NCI-H82 (cell line): ENCODE measurements around the gene TBX5.

Experiments
- DNase-seq: peaks from one replicate; lab custom pipeline; 2025; lab: John Stamatoyannopoulos, UW

The TBX5 gene

DNA sequence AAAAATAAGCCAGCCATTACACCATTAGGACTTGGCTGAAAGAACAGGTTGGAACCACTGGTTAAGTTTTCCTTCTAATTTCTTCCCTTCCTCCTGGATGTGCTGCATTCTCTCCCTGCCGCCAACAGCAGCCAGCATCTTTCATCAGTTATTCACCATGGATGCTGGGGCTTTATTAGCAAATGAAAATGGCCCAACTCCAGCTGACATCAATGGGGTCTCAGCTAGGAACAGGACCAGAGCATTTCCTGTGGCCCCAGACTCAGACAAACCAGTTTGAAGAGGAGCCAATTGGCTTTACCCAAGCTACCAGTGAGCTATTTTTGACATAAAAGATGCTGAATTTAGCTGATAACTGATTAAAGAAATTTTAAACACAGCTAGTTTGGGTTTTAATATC is 26.0 kb upstream of the TBX5 start:
- no peak for DNase-seq

DNA sequence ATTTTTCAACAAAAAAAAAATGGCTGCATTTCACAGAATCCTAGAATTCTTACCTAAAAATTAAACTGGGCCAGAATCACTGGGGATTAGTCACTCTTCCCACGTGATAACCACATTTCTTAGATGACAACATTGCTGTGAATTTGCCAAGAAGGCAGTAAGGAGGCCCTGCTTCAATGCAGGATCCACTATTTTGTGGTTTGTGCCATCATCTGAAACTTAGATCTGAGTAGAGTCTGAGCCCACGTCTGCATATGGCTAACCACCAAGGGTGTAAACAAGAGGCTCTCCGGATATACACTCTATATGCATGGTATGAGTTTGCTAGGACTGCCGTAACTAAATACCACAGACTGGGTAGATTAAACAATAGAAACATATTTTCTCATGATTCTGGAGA is 24.4 kb upstream of the TBX5 start:
- no peak for DNase-seq

DNA sequence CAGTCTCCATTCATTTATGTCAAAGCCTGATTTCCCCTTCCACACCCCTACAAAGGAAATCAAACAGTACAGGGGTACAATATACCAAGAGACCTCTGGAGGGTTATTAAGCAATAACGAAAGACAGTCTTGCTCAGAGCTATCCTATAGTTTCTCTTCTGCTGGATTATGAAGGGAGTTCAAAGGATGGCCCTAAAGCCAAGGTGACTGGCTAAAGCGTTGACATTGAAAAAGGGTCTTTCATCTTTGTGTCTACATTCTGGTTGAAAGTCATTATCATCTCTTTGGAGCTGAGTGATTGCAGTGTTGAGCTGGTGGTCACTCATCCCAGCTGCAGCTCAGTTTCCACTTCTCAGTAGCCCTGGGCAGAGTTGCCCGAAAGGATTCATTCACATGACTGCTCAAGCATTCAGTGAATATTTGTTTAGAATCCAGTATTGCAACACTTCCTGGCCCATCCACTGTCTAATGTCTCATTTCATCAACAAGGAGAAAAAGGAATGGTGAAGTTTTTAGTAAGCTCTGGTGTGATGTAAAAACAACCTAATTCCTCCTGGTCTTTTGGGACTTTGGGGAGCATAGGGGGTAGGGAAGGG is 19.2 kb upstream of the TBX5 start:
- DNase-seq, result no peak

DNA sequence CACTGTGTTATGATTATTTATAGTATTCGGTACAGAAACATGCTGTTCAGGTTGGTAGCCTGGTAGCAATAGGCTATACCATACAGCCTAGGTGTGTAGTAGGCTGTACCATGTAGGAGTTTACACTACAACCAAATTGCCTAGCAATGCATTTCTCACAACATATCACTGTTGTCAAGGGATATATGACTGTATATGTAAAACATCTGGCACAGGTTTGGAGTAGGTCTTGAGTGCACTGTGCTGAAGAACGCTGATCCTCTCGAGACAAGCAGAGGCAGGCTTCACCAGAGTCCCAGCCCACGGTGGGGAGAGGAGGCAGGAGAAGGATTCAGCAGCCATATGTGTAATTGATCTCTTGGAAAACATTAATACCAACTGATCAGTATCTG is 15.0 kb upstream of the TBX5 start:
- DNase-seq, result no peak

DNA sequence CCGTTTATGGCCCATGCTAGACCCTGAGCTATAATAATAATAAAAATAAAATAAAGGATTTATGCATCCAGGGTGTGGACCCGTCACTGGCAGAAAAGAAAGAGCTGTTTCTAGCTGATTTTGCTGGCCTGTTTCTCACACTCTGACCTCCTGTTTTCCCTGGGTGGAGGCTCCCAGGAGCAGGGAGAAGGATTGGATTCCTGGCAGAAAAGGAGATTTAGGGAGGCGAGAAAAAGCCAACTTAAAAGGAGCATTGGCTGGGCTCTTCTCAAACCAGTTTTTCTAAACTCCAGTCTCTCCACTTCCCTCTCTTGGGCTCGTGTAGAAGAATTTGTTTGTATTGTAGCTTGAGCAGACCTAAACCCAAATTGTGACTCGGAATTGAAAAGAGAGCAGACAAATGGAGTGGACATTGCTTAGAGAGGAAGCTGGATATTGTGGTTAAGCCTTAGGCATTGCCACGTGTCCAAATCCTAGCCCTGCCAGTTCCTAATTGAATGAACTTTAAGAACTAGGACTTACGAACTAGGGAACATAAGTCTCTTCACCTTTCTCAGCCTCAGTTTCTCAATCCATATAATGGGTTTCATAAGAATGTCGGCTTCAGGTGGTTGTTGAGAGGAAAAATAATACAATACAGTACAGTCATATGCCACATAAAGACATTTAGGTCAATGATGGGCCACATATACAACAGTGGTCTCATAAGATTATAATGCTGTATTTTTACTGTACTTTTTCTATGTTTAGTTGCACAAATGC is 14.4 kb upstream of the TBX5 start:
- no peak for DNase-seq

DNA sequence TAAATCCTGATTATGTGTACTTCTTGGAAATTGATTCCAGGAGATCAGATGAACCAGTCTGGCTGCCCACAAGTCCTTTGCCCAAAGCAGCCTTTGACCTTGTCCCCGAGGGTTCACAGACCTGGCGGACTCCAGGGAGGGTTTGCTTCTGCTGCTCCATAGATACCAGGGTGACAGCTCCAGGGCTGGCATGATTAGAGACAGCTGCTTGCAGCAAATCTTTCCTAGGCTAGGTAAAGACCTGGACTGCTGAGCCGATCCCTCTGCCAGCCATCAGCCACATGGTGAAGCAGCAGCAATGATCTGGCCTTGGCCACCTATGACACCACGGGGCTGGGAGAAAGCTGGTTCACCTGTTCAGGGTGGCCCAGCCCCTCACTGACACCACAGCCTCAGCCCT is 10.1 kb upstream of the TBX5 start:
- no peak for DNase-seq

DNA sequence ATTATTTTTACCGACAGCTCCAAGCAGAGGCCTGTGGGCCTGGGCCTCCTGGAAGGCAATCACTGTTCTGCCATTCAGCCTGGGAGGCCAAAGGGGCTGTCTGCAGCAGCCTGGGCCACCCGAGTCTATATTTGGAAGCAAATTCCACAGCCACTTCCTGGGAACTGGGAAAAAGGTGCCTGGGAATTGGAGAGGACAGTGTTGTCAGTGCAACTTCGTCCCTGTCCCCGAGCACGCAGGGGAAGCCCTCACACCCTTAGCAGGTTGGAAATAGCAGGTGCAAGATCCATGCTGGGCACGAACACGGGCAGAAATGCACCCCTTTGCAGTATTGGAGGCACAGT is 9.6 kb upstream of the TBX5 start:
- DNase-seq, result no peak

DNA sequence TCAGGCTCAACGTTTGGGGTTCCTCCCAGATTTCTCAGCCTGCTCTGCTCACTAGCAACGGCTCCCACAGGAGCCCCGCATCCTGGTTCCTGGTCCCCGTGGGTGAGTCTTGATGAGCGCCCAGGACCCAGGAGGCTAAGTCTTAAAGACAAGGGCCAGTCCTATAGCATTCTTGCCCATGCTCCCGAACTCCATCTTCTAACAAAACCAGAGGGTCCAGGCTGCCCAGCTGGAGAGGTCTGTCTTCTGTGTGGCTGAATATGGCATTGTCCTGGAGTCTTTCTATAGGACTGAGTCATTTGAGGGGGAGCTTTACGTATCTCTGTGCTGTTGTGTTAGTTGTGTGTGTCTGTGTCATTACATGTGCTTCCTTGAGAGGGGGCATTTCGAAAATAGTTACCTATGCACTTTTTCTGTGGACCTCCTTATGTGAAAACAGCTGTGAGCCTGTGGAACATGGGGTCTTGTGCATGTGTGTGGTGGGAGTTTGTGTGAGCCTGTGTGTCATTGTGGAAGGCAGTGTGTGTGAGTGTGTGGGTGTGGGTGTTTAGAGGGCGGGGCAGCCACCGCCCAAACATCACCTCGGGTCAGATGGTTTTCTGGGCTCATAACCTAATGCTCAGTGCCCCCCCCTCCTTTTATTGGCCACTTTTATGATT is 9.1 kb upstream of the TBX5 start:
- no peak for DNase-seq

DNA sequence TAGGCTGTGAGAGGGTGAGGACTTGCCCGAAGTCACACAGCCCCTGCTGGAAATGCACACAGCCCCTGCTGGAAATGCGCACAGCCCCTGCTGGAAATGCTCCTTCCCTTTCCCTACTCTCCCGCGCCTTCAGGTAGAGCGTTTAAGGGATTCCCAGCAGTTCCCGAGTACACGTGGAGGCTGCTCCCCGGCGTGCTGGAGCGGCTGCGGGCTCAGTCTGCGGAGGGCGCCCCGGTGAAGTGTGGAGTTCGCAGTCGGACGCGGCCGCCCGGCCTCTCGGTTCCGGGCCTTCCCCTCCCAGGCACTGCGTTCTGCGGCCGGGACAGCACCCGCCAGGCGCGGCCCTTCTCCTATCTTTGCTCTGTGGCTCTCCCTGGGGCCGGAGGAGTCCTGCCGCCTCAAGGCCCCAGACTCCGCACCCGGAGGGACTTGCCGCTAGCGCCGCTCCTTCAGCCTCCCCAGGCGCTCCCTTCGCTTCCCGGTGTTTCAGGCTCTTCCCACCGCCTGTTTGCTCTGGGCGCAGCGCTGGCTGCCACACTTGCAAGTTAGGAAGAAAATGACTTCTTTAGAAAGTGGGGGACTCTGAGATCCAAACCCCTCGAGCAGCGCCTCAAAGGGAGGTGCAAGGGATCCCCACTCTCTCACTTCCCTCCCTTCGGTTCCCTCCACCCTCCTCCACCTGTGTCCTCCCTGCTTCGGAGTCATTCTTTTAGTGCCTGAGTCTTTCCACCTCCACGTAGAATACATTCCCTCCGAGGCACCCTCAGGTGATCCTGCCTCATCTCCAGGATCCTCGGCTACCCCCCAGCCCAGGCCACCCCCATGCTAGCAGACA is 8.3 kb upstream of the TBX5 start:
- no peak for DNase-seq

DNA sequence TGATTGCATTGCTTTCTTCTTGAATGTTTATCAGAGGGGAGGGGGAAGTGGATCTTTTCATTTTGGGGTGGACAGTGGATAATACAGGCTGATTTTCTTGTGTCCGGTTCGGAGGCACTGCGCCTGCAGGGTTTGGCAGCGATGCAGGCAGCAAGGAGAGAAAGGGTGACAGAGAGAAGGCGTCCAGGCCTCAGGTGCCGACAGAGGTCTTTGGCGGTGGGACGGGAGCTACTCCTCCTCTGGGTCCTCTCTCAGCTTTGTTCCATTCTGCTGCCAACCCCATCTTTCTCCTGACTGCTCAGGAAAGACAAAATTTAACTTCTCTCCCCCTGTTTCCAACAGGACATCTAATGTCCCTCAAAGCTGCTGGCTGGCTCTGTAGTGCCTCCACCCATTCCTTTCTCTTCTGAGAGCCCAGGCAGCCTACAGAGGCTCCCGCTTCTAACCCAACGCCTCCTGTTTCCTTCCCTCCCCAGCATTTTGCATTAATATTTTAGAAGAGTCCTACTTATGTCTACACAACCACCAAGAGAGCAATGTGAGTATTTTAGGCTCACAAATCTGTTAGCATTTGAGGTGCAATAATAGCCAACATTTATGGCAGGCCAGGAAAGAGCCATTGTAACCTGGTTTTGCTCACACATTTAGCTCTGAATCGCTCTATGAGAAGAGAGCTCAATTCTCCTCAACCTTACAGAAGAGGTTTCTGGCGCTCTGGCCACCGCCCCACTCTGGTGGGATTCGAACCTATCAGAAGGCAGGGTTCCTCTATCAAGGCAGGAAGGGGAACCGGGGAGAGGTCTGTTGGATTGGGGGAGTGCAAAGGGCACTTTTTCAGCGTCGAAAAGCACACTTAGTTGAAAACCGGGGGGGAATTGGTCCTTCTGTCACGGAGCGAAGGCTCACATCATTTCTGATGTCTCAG is 7.1 kb upstream of the TBX5 start:
- DNase-seq, result no peak

DNA sequence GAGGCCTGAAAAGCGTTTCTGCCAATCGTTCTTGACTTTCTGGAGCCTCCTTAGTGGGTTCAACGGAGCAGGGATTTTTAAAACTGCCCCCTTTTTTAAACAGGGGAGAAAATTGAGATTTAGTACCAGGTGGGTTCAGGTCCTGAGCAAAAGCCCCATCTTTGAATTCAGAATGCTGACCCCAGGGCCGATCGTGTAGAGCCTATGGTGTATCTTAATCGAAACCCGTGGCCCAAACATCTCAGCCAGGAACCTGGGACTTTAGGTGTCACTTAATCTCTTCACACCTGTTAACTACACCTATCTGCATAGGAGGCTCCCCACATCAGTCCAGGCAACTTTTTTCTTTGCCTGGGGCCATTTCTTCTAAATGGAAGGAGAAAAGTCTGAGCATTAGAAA is 6.4 kb upstream of the TBX5 start:
- DNase-seq, result no peak

DNA sequence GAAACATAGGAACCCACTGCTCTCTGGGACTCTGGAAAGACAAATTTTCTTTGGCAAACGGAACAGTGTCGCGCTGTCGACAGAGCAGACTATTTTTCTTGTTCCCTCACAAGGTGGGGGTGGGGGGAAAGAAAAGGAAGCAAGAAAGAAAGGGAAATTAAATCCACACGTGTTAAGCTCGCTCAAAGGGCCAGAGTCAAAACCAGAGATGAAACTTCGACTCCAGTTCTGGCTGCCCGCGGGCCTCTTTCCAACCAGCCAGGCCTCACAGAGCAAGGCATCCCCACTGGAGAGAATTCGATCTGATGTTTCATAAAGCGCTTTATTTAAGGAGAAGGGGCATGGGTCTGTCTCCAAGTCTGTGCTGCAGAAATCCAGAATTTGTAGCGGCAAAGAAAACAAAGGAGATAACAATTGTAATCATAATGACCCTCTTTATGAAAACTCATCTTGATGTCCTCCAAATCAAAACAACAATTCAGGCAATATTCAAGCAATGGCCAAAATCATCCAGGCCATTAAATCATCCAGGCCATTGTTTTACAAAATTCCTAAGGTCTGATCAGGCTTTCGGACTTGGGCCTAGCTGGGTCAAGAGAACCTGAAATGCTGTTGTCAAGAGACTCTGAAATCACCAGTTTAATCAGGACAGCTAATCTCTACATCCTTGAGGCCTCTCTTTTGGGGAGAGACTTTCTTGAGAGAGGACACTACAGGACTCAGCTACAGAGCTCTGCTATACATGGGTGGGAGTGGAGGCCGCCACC is 5.3 kb upstream of the TBX5 start:
- DNase-seq, result no peak

DNA sequence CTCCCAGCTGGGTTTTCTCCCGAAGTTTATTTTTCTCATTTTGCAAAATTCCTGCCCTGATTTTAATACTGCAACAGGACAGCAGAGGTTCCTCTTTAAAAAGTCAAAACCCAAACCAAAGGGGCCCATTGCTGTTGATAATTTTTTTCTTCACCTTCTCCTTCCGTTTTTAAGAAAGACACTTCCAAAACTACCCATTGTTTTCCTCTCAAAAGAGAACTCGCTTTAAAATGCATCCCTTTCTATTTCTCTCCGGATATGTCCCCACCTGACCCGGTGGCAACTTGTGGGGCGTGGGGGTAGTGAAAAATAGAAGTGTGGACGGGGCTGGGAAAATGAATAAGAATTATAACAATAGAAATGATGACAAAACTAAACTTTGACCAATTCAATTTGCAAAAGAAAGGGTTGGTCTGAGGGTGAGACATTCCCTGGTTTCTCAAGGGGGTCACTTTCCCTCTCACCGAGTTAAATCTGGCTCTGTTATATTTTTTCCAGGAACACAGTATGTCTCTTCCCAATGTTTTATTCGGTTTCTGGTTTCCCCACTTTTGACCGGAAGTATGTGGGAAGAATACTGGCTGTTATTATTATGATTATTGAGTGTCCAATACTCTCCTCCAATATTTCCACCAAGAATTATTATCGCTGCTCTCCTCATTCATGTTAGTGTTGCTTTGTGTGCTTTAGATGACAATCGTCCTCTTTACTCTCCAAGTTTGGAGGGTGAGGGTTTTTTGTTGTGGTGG is 4.1 kb upstream of the TBX5 start:
- no peak for DNase-seq

DNA sequence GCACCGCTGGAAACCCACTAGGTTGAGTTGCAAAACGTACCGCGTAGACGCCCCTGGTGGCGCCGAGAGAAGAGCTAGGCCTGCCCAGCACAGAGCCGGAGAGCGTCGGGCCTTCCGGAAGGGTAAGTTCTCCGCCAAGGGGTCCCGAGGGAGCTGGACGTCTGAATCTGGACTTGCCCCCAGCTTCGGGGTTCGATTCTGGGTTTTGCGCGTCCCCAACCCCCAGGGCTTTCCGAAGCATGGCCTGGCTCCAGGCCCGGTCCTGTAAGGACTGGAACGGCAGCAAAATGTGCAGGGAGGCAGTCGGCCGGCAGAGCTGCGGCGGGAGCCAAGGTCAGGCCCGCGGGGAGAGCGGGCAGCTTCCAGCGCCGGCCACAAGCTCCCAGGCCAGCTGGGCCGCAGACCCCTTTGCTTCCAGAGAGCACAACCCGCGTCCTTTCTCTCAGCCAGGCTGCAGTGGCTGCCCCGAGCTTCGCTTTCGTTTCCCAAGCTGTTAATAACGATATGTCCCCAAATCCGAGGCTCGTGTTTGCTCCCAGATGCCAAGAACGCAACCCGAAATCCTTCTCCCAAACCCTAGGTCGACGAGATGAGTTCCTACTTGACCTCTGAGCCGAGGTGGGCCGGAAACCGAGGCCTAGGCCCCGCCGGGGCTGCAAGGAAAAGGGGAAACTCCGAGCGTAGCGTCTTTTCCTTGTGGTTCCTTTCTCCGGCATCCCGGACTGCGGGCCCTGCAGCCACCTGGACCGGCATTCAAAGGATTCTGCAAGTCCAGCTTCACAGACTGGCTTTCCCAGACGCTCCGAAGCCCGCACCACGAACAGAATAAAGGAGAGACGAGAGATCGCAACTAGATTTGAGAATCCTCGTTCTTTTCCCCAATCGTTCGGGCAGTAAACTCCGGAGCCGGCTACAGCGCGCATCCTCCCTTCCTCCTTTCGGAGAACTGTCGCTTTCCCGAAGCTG is 3.2 kb upstream of the TBX5 start:
- DNase-seq, result no peak

DNA sequence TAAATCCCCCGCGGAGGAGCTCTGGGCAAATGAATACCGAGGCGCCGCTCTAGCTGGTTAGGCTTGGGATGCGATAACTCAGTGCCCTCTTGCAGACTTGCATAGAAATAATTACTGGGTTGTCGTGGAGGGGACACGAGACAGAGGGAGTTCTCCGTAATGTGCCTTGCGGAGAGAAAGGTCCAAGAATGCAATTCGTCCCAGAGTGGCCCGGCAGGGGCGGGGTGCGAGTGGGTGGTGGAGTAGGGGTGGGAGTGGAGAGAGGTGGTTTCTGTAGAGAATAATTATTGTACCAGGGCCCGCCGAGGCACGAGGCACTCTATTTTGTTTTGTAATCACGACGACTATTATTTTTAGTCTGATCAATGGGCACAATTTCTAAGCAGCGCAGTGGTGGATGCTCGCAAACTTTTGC is 2.5 kb upstream of the TBX5 start:
- no peak for DNase-seq

DNA sequence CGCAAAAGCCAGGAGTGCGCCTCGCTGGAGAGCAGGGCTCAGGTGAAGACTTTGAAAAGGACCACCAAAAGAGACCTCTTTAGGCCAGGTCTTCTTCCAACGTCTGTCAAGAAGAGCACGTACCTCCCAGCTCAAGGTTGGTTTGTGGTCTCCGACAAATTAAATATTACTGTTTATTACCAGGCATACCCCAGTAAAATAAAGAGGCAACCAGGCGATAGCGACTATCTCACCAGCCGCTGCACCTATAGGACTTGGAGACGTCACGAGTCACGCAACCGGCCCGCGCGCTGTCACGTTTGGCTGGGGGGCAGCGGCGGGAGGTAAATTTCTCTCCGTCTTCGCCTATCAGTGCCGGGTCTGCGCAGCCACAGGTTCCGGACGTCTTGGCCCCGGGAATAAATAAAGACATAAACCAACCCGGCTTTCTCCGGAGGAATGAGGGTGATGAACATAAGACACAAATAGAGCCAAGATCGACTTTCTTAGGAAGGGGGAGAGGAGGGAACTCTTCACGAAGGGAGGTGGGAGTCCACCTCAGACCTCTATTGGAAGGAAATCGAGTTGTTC is 2.0 kb upstream of the TBX5 start:
- no peak for DNase-seq

DNA sequence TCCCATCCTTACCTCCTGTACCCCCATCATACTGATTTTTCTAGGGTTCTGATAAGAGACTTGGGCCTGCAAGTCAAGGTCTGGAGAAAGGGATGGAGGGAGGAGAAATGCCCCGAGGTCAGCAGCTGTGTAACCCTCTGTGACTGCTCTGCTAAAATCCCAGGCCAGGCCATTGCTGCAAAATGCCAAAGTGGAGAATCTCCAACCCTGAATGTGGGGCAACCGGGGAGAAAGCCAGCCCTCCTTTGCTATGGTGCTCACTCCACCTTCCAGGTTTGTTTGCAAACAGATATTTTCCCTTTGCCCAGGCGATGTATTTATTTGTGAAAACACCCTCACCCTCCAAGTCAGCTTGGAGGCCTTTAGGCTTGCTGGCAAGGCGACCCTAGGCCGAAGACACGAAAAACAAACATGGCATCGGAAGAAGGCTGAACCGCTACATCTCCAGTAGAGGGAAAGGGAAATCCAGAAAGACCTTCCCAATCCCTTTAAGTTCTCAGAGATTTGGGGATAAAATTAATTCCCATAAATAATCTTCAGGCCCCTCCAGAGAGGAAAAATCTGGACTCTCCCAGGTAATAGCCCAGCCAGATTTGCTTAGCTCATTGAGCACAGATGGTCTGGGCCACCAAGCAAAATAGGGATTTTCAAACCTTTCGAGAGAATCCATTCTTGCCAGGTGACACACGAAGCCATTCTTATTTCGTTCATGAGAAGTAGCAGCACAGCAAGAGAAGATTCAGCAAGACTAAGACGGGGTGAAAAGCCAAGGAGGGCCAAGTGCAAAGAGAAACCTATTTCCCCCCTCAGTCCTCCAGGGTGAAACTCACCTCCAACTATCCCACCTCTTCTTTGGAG is 1.3 kb upstream of the TBX5 start:
- no peak for DNase-seq
